Lower leg skin (tissue), 3 donors: ENCODE results near the gene CHRM4.

ENCODE experiments used
- POLR2A ChIP-seq, 2 donors: fragments of 450-650 bp; IDR thresholded peaks; one replicate each; pipeline ENCODE4 v1.6.1; 2016 to 2017; ENCODE audit warnings: antibody characterized with exemption in 2 of 2, mild to moderate bottlenecking in 1 of 2, moderate library complexity in 1 of 2
- TF ChIP-seq, protein P1 (sequence below), 3 donors: fragments of 450-650 bp; IDR thresholded peaks; one replicate each; pipeline ENCODE4 v1.5.1; 2016; ENCODE audit warnings: antibody characterized with exemption in 3 of 3, mild to moderate bottlenecking in 3 of 3, moderate library complexity in 2 of 3

DNA sequence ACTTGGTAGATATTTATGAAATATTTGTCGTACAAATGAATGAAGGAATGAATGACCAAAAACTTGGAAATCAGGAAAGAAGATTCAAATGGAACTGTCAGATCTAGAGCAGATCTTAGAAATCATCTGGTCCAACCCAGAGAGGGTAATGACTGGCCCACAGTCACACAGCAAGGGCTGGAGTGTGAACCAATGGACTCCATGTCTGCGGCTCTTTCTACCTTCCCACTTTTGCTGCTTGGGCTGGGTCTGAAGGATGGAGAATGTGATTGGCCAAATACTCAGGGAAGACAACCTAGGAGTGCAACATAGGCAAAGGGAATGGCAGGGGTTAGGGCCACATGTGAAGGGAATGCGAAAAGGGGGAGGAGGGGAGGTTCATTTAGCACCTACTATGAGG, 50.1 kb downstream of the CHRM4 start:
- TF ChIP-seq, protein P1, sequence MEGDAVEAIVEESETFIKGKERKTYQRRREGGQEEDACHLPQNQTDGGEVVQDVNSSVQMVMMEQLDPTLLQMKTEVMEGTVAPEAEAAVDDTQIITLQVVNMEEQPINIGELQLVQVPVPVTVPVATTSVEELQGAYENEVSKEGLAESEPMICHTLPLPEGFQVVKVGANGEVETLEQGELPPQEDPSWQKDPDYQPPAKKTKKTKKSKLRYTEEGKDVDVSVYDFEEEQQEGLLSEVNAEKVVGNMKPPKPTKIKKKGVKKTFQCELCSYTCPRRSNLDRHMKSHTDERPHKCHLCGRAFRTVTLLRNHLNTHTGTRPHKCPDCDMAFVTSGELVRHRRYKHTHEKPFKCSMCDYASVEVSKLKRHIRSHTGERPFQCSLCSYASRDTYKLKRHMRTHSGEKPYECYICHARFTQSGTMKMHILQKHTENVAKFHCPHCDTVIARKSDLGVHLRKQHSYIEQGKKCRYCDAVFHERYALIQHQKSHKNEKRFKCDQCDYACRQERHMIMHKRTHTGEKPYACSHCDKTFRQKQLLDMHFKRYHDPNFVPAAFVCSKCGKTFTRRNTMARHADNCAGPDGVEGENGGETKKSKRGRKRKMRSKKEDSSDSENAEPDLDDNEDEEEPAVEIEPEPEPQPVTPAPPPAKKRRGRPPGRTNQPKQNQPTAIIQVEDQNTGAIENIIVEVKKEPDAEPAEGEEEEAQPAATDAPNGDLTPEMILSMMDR (IDR thresholded peaks at IDR 0.05), result no peak
- no peak for TF ChIP-seq POLR2A (IDR thresholded peaks at IDR 0.05)
